SU-DHL-6 (cell line): ENCODE data around the gene CADM2.

ENCODE experiments used
- H2AFZ ChIP-seq: fragments of 200-600 bp; sonication (generic); 2 replicates; pipeline ENCODE4 v1.6.1; 2014; ENCODE audit warnings: low read depth, mild to moderate bottlenecking, moderate library complexity, mixed read lengths, antibody characterized with exemption, low read length; ENCODE audit not compliant: severe bottlenecking
- H3F3A ChIP-seq: fragments of 200-600 bp; shearing (Covaris generic); 2 replicates; pipeline ENCODE4 v1.6.0; 2016; ENCODE audit warnings: antibody characterized with exemption, mild to moderate bottlenecking; ENCODE audit not compliant: insufficient read depth
- H3K27ac ChIP-seq: fragments of 200-600 bp; sonication (generic); 2 replicates; pipeline ENCODE4 v1.5.1; 2016; ENCODE audit warnings: low read depth, mild to moderate bottlenecking, low read length, moderate library complexity, mixed read lengths
- H3K27me3 ChIP-seq: fragments of 200-600 bp; sonication (generic), shearing (Covaris generic); 2 replicates; pipeline ENCODE4 v1.6.0; 2014; ENCODE audit warnings: mild to moderate bottlenecking, low read length
- H3K36me3 ChIP-seq: fragments of 200-600 bp; sonication (generic); 2 replicates; pipeline ENCODE4 v1.6.1; 2014; ENCODE audit warnings: mild to moderate bottlenecking, low read length, mixed read lengths
- H3K4me2 ChIP-seq: fragments of 300-600, 200-600 bp; shearing (Covaris generic), sonication (generic); 2 replicates; pipeline ENCODE4 v1.6.0; 2014; ENCODE audit warnings: low read length, low read depth, mild to moderate bottlenecking; ENCODE audit not compliant: poor library complexity, severe bottlenecking
- H3K4me3 ChIP-seq: fragments of 200-600 bp; sonication (generic); 2 replicates; pipeline ENCODE4 v1.5.1; 2014; ENCODE audit warnings: antibody characterized with exemption, low read length, mild to moderate bottlenecking, mixed read lengths; ENCODE audit not compliant: insufficient read depth, poor library complexity, severe bottlenecking
- H3K79me2 ChIP-seq: fragments of 200-600 bp; sonication (generic); 2 replicates; pipeline ENCODE4 v1.6.1; 2014; ENCODE audit warnings: mild to moderate bottlenecking, low read length, moderate library complexity; ENCODE audit not compliant: insufficient read depth
- H3K9ac ChIP-seq: fragments of 200-600 bp; sonication (generic); 2 replicates; pipeline ENCODE4 v1.7.0; 2014; ENCODE audit warnings: mild to moderate bottlenecking, low read length
- H3K9me2 ChIP-seq: fragments of 200-600 bp; sonication (generic); replicated peaks from 2 replicates; pipeline ENCODE4 v1.6.1; 2014; ENCODE audit warnings: low read length; ENCODE audit not compliant: insufficient read depth
- H3K9me3 ChIP-seq: fragments of 200-600 bp; sonication (generic); 2 replicates; pipeline ENCODE4 v1.6.1; 2014; ENCODE audit warnings: low read length, mixed read lengths; ENCODE audit not compliant: insufficient read depth
- H4K20me1 ChIP-seq: fragments of 200-600 bp; sonication (generic); 2 replicates; pipeline ENCODE4 v1.6.1; 2014; ENCODE audit warnings: low read depth, mild to moderate bottlenecking, antibody characterized with exemption, low read length, moderate library complexity, mixed read lengths
- CTCF ChIP-seq: fragments of 200-600 bp; sonication (generic); IDR thresholded peaks from one replicate; pipeline ENCODE4 v1.5.1; 2017; ENCODE audit warnings: antibody characterized with exemption, mild to moderate bottlenecking, low read length, moderate library complexity; ENCODE audit not compliant: insufficient read depth, poor library complexity, severe bottlenecking
- EZH2phosphoT487 ChIP-seq: fragments of 200-600 bp; sonication (generic), shearing (Covaris generic); conservative IDR thresholded peaks from 2 replicates; pipeline ENCODE4 v1.6.1; 2018; ENCODE audit warnings: mild to moderate bottlenecking, antibody characterized with exemption, low read length, moderate library complexity, mixed read lengths

Gene CADM2

GRCh38 chr3:85167576-85167975 lies 208.8 kb downstream of the CADM2 start:
- Histone ChIP-seq H3K27me3 (no peaks in the 10 kb centered on the region), H4K20me1 (no peaks in the 10 kb centered on the region), H3K9me2 (no peaks in the 10 kb centered on the region), H3K4me2 (no peak overlapping the region), H3K27ac (no peak overlapping the region), H3K4me3 (no peak overlapping the region), H3K9ac (no peak overlapping the region), H3F3A (no peaks in the 10 kb centered on the region), H3K79me2 (no peaks in the 10 kb centered on the region), H2AFZ (no peak overlapping the region), H3K9me3 (no peaks in the 10 kb centered on the region), H3K36me3 (no peaks in the 10 kb centered on the region)
- no peak for TF ChIP-seq EZH2phosphoT487
- no peak for TF ChIP-seq CTCF

- no peak for TF ChIP-seq CTCF
- Histone ChIP-seq H3K9me2 (no peaks in the 10 kb centered on the region), H4K20me1 (no peaks in the 10 kb centered on the region), H2AFZ (no peak overlapping the region), H3K4me3 (no peak overlapping the region), H3K27me3 (no peaks in the 10 kb centered on the region), H3K9me3 (no peaks in the 10 kb centered on the region), H3K36me3 (no peaks in the 10 kb centered on the region), H3K27ac (no peak overlapping the region), H3K9ac (no peak overlapping the region), H3K79me2 (no peaks in the 10 kb centered on the region), H3K4me2 (no peak overlapping the region), H3F3A (no peaks in the 10 kb centered on the region)
Observed at GRCh38 chr3:85170646-85171045, 211.9 kb downstream of the CADM2 start.

GRCh38 chr3:85171976-85172375 lies 213.2 kb downstream of the CADM2 start:
- Histone ChIP-seq H3K79me2 (no peaks in the 10 kb centered on the region), H3K9me3 (no peaks in the 10 kb centered on the region), H3F3A (no peaks in the 10 kb centered on the region), H3K9me2 (no peaks in the 10 kb centered on the region), H3K27me3 (no peaks in the 10 kb centered on the region), H3K4me3 (no peak overlapping the region), H3K27ac (no peak overlapping the region), H4K20me1 (no peaks in the 10 kb centered on the region), H3K36me3 (no peaks in the 10 kb centered on the region), H2AFZ (no peak overlapping the region), H3K9ac (no peak overlapping the region), H3K4me2 (no peak overlapping the region)
- TF ChIP-seq CTCF = no peak
- TF ChIP-seq EZH2phosphoT487 = no peak

GRCh38 chr3:85176799-85177198 lies 218.0 kb downstream of the CADM2 start:
- no peaks in the 10 kb centered on the region for H3F3A ChIP-seq
- H3K36me3 ChIP-seq = no peaks in the 10 kb centered on the region
- no peaks in the 10 kb centered on the region for H3K27me3 ChIP-seq
- H3K27ac ChIP-seq = no peak overlapping the region
- no peaks in the 10 kb centered on the region for H3K9me3 ChIP-seq
- H3K79me2 ChIP-seq = no peaks in the 10 kb centered on the region
- H2AFZ ChIP-seq = no peak overlapping the region
- TF ChIP-seq CTCF = no peak
- no peak for TF ChIP-seq EZH2phosphoT487
- no peak overlapping the region for H3K9ac ChIP-seq
- no peaks in the 10 kb centered on the region for H4K20me1 ChIP-seq
- H3K4me3 ChIP-seq = no peak overlapping the region
- H3K9me2 ChIP-seq = no peaks in the 10 kb centered on the region
- no peak overlapping the region for H3K4me2 ChIP-seq
